ENCODE data around the gene TMEM150B. TPM values are rescaled to one million over a fixed set of nuclear protein-coding genes. Genes with fewer than 3 reads are reported as not detected.
A peak's percentile ranks its signal among the peaks of the same experiment; 100 is the strongest.

The TMEM150B gene
- polyA plus RNA-seq, 1 donor from 2014 or later, result not detected

DNA sequence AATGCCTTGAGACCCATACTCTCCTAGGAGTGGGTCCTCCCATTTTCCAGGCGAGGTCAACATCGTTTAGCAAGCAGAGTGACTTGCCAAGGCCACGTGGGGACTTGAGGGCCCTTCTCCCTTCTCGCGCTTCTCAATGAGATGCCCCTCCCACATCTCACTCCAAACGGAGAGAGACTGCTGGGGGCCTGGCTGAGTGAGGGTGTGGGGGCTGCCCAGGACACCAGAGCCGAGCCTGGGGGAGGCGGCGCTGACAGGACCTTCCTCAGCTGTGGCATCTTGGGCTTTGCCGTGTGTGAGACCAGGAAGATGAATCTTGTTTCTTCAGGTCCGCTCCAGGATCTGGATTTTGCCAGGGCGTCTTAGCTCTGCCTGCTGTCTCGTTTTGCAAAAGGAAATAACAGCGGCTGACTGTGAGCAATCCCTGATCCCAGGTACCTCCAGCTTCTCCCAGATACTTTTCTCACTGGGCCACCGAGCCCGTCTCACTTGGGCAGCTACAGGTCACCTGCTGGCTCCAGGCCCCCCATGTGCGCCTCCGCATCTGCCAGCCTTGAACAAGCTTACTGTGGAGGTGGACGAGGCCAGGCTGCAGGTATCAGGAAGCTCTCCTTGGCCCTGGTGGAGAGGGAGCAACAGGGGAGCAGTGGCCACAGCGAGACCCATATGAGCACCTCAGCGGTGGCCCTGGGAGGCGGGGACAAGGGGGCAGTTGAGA lies 23.3 kb upstream of the TMEM150B start:
- peak overlapping the region; percentile 36 for H3K9ac ChIP-seq (ENCODE audit: low read length)
- no peaks in the 10 kb centered on the region for H3F3A ChIP-seq (ENCODE audit: insufficient read depth, low read length, poor library complexity, severe bottlenecking)
- no peak overlapping the region for H2AFZ ChIP-seq (ENCODE audit: low read depth, low read length)
- no peaks in the 10 kb centered on the region for H3K36me3 ChIP-seq (ENCODE audit: insufficient read depth, low read length)
- H3K4me2 ChIP-seq (ENCODE audit: low read length), result no peak overlapping the region
- H4K20me1 ChIP-seq (ENCODE audit: insufficient read depth), result no peaks in the 10 kb centered on the region
- H3K27me3 ChIP-seq (ENCODE audit: insufficient read depth, low read depth, low read length), result peaks cover 23% of the 10 kb centered on the region
- TF ChIP-seq, protein P1, sequence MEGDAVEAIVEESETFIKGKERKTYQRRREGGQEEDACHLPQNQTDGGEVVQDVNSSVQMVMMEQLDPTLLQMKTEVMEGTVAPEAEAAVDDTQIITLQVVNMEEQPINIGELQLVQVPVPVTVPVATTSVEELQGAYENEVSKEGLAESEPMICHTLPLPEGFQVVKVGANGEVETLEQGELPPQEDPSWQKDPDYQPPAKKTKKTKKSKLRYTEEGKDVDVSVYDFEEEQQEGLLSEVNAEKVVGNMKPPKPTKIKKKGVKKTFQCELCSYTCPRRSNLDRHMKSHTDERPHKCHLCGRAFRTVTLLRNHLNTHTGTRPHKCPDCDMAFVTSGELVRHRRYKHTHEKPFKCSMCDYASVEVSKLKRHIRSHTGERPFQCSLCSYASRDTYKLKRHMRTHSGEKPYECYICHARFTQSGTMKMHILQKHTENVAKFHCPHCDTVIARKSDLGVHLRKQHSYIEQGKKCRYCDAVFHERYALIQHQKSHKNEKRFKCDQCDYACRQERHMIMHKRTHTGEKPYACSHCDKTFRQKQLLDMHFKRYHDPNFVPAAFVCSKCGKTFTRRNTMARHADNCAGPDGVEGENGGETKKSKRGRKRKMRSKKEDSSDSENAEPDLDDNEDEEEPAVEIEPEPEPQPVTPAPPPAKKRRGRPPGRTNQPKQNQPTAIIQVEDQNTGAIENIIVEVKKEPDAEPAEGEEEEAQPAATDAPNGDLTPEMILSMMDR (IDR thresholded peaks at IDR 0.05; ENCODE audit: poor library complexity, severe bottlenecking), result no peak
- TF ChIP-seq RAD21 (conservative IDR thresholded peaks at IDR 0.05) (no peak), MXI1 (conservative IDR thresholded peaks at IDR 0.05; ENCODE audit: poor library complexity, severe bottlenecking) (no peak), TAF1 (IDR thresholded peaks at IDR 0.05; ENCODE audit: low read depth) (no peak), SMC3 (conservative IDR thresholded peaks at IDR 0.05; ENCODE audit: poor library complexity) (no peak), POLR2AphosphoS5 (IDR thresholded peaks at IDR 0.05) (no peak), EZH2 (IDR thresholded peaks at IDR 0.05; ENCODE audit: borderline replicate concordance, insufficient read depth, low read length, poor library complexity, severe bottlenecking) (no peak)
- H3K4me3 ChIP-seq (ENCODE audit: low read length), result peak overlapping the region; percentile 12
- no peak overlapping the region for H3K27ac ChIP-seq (ENCODE audit: low read length)
- H3K79me2 ChIP-seq (replicated peaks; ENCODE audit: insufficient read depth, low read length), result no peaks in the 10 kb centered on the region
- H3K9me2 ChIP-seq (ENCODE audit: insufficient read depth, low read length), result no peaks in the 10 kb centered on the region
- no peaks in the 10 kb centered on the region for H3K9me3 ChIP-seq (ENCODE audit: low read length)

DNA sequence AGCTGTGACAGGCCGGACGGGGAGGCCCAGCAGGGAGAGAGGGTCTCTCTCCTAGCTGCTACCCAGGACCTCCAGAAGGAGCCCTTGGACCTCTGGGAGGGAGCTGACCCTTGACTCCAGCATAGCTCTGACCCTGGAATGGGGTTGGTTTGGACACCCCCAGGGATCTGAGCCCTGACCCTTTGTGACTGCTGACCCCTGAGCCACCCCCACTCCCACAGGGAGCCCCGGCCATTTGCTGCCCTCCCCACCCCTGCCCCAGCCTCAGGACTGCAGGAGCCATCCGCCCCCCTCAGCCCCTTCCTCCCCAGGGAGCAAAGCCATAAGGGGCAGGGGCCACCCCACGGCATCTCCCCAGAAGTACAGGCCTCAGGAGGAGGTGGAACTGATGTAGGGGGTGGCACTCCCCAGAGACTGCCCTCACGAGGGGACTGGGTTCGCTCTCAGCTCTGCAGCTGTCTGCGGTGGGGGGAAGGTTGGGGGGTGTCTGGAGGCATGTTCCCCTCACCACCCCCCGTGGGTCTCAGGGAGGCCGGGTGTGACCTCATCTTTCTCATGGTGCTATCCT lies 22.4 kb upstream of the TMEM150B start:
- Histone ChIP-seq H3F3A (ENCODE audit: insufficient read depth, low read length, poor library complexity, severe bottlenecking) (no peaks in the 10 kb centered on the region), H3K9ac (ENCODE audit: low read length) (no peak overlapping the region), H2AFZ (ENCODE audit: low read depth, low read length) (no peak overlapping the region), H3K9me2 (ENCODE audit: insufficient read depth, low read length) (no peaks in the 10 kb centered on the region), H3K4me3 (ENCODE audit: low read length) (no peak overlapping the region), H4K20me1 (ENCODE audit: insufficient read depth) (no peaks in the 10 kb centered on the region), H3K79me2 (replicated peaks; ENCODE audit: insufficient read depth, low read length) (no peaks in the 10 kb centered on the region), H3K4me2 (ENCODE audit: low read length) (no peak overlapping the region), H3K27me3 (ENCODE audit: insufficient read depth, low read depth, low read length) (peaks cover 14% of the 10 kb centered on the region), H3K27ac (ENCODE audit: low read length) (no peak overlapping the region), H3K36me3 (ENCODE audit: insufficient read depth, low read length) (no peaks in the 10 kb centered on the region), H3K9me3 (ENCODE audit: low read length) (no peaks in the 10 kb centered on the region)
- no peak for TF ChIP-seq TAF1 (IDR thresholded peaks at IDR 0.05; ENCODE audit: low read depth)
- TF ChIP-seq, protein P1 (IDR thresholded peaks at IDR 0.05; ENCODE audit: poor library complexity, severe bottlenecking), result no peak
- TF ChIP-seq, protein P2, sequence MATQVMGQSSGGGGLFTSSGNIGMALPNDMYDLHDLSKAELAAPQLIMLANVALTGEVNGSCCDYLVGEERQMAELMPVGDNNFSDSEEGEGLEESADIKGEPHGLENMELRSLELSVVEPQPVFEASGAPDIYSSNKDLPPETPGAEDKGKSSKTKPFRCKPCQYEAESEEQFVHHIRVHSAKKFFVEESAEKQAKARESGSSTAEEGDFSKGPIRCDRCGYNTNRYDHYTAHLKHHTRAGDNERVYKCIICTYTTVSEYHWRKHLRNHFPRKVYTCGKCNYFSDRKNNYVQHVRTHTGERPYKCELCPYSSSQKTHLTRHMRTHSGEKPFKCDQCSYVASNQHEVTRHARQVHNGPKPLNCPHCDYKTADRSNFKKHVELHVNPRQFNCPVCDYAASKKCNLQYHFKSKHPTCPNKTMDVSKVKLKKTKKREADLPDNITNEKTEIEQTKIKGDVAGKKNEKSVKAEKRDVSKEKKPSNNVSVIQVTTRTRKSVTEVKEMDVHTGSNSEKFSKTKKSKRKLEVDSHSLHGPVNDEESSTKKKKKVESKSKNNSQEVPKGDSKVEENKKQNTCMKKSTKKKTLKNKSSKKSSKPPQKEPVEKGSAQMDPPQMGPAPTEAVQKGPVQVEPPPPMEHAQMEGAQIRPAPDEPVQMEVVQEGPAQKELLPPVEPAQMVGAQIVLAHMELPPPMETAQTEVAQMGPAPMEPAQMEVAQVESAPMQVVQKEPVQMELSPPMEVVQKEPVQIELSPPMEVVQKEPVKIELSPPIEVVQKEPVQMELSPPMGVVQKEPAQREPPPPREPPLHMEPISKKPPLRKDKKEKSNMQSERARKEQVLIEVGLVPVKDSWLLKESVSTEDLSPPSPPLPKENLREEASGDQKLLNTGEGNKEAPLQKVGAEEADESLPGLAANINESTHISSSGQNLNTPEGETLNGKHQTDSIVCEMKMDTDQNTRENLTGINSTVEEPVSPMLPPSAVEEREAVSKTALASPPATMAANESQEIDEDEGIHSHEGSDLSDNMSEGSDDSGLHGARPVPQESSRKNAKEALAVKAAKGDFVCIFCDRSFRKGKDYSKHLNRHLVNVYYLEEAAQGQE (IDR thresholded peaks at IDR 0.05; ENCODE audit: borderline replicate concordance), result no peak
- no peak for TF ChIP-seq EZH2 (IDR thresholded peaks at IDR 0.05; ENCODE audit: borderline replicate concordance, insufficient read depth, low read length, poor library complexity, severe bottlenecking)
- no peak for TF ChIP-seq SMC3 (conservative IDR thresholded peaks at IDR 0.05; ENCODE audit: poor library complexity)
- TF ChIP-seq MXI1 (conservative IDR thresholded peaks at IDR 0.05; ENCODE audit: poor library complexity, severe bottlenecking), result no peak
- TF ChIP-seq POLR2AphosphoS5 (IDR thresholded peaks at IDR 0.05), result no peak
- TF ChIP-seq EP300 (conservative IDR thresholded peaks at IDR 0.05; ENCODE audit: poor library complexity, severe bottlenecking), result no peak
- TF ChIP-seq RAD21 (conservative IDR thresholded peaks at IDR 0.05), result no peak

All from neural cell (in vitro differentiated cells).